Measurements from ENCODE around the gene ART3. TPM values are rescaled to one million over a fixed set of nuclear protein-coding genes. Genes with fewer than 3 reads are reported as not detected.

Gene ART3
- total and polyA plus RNA-seq, 9 of the 15 experiments (the other 6 are each of a cell fraction or from before 2014, with no cell fraction given): 0.69 to 1.4 (median 1.1) TPM; not detected in 1

DNA sequence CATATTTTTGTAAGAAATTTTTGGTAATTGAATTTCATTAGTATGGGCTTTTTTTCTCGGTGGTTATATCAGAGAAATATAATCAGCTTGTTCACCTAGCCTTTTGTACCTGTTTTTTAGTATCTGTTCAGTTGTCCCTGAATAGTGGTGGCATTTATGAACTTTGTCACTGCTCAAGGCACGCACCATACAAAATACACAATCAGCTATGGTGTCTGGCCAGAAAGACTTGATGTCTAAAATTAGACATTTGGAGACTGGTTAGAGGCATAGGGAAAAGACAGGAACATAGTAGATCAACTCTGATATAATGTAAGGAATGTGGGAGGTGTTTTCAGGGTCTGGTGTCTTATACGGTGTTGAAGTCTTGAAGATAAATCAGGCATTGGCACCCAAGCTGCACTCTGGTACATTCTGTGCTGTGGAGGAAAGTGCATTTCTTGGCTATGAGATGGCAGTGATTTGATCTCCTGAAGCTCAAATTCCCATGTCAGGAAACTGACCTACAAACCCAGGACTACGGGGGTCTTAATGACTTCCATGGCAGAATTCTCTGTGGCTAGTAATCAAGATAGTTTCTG, 3.6 kb downstream of the ART3 start:
- Histone ChIP-seq H3K79me2 (ENCODE audit: control insufficient read depth, insufficient read depth, low read length) (no peaks in the 10 kb centered on the region), H3K9ac (ENCODE audit: insufficient read depth in 1 of 2, low read depth in 2 of 2, low read length in 2 of 2) (no peak overlapping the region), H3K9me3 (replicated peaks; ENCODE audit: control insufficient read depth, insufficient read depth, low read depth, low read length) (no peaks in the 10 kb centered on the region), H3K27ac (ENCODE audit: extremely low read depth, low read depth, low read length) (no peak overlapping the region), H3K4me3 (no peak overlapping the region), H3K36me3 (ENCODE audit: control insufficient read depth, insufficient read depth, low read length) (no peaks in the 10 kb centered on the region), H4K20me1 (replicated peaks; ENCODE audit: control insufficient read depth, insufficient read depth, low read length) (no peaks in the 10 kb centered on the region), H2AFZ (ENCODE audit: low read depth, low read length) (no peak overlapping the region), H3K9me1 (ENCODE audit: control insufficient read depth, insufficient read depth, low read length) (no peaks in the 10 kb centered on the region), H3K4me2 (ENCODE audit: insufficient read depth, low read length) (no peak overlapping the region), H3K27me3 (ENCODE audit: control insufficient read depth in 2 of 2, insufficient read depth in 2 of 2, low read length in 2 of 2) (no peaks in the 10 kb centered on the region), H3K4me1 (replicated peaks in 1 of 2; ENCODE audit: control insufficient read depth in 2 of 2, insufficient read depth in 2 of 2, low read length in 2 of 2) (no peaks in the 10 kb centered on the region)
- ChIA-PET CTCF (ENCODE audit: low intra/inter-chr PET ratio) (no interaction called here), POLR2A (interaction anchor here (0.5 to 1.0 kb wide), 2 partner anchors 9 to 450 kb away, joined by 3 to 4 read pairs; no protein-coding TSS in a partner anchor)
- BruUV-seq (replicated peaks): no TSS peak
- ATAC-seq: no peak
- no peak for DNase-seq (ENCODE audit: extremely low read depth in 1 of 4, low spot score in 3 of 4)
- intact Hi-C loops (cut with micrococcal nuclease): no loop called here
- in situ Hi-C loops (cut with MboI): no loop called here
- FAIRE-seq: no peak
- TF ChIP-seq TGIF2 (CRISPR knock-in tag; IDR thresholded peaks at IDR 0.05): no peak
- TF ChIP-seq ZBED1 (IDR thresholded peaks at IDR 0.05): no peak
- TF ChIP-seq EWSR1 (IDR thresholded peaks at IDR 0.05; ENCODE audit: borderline replicate concordance, low read depth, partially characterized antibody): no peak
- TF ChIP-seq JUN (IDR thresholded peaks at IDR 0.05; ENCODE audit: borderline replicate concordance, low read depth, low read length): no peak
- no peak for TF ChIP-seq JUN (CRISPR knock-in tag; IDR thresholded peaks at IDR 0.05; ENCODE audit: borderline replicate concordance)
- TF ChIP-seq, protein P1, sequence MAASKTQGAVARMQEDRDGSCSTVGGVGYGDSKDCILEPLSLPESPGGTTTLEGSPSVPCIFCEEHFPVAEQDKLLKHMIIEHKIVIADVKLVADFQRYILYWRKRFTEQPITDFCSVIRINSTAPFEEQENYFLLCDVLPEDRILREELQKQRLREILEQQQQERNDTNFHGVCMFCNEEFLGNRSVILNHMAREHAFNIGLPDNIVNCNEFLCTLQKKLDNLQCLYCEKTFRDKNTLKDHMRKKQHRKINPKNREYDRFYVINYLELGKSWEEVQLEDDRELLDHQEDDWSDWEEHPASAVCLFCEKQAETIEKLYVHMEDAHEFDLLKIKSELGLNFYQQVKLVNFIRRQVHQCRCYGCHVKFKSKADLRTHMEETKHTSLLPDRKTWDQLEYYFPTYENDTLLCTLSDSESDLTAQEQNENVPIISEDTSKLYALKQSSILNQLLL (CRISPR knock-in tag; IDR thresholded peaks at IDR 0.05; ENCODE audit: borderline replicate concordance): no peak
- no peak for TF ChIP-seq DIDO1 (tag; IDR thresholded peaks at IDR 0.05; ENCODE audit: low read depth)
- TF ChIP-seq FOXJ3 (CRISPR knock-in tag; IDR thresholded peaks at IDR 0.05): no peak
- TF ChIP-seq MTA3 (IDR thresholded peaks at IDR 0.05; ENCODE audit: borderline replicate concordance): no peak
- TF ChIP-seq RBM25 (IDR thresholded peaks at IDR 0.05; ENCODE audit: low read depth, low read length, severe bottlenecking): no peak
- TF ChIP-seq RBM17 (IDR thresholded peaks at IDR 0.05; ENCODE audit: borderline replicate concordance, low read depth, low read length): no peak
- TF ChIP-seq NFE2L1 (tag; IDR thresholded peaks at IDR 0.05; ENCODE audit: borderline replicate concordance, low read depth): no peak
- TF ChIP-seq TBP (optimal IDR thresholded peaks at IDR 0.05; ENCODE audit: low read depth, low read length): no peak
- no peak for TF ChIP-seq ZNF644 (tag; IDR thresholded peaks at IDR 0.05; ENCODE audit: low read depth)
- TF ChIP-seq HDAC3 (IDR thresholded peaks at IDR 0.05; ENCODE audit: borderline replicate concordance, partially characterized antibody): no peak
- no peak for TF ChIP-seq CGGBP1 (CRISPR knock-in tag; IDR thresholded peaks at IDR 0.05)
- 25% methylated on average over 4 of the region's 4 CpGs for WGBS (ENCODE audit: insufficient coverage, low coverage, missing lambda C conversion rate)
